Smooth muscle cell of the brain vasculature (primary cell): Measurements from ENCODE around the gene PKD1.

Source experiments
- DNase-seq: peaks from one replicate; pipeline ENCODE4 v3.0.0-alpha.2; 2012; ENCODE audit warnings: low read depth, low spot score

Gene PKD1

GRCh38 chr16:2135770-2136490 lies at the start of gene PKD1:
PKD1 (minus strand) TSS chr16:2135898; CDS start chr16:2135689, 209 bp downstream.
- DNase-seq = peak; percentile 86

GRCh38 chr16:2184962-2185361 lies 49.3 kb upstream of the PKD1 start:
- DNase-seq = no peak

- no peak for DNase-seq
Measured at GRCh38 chr16:2184346-2184745, 48.6 kb upstream of the PKD1 start.

GRCh38 chr16:2183671-2184070 lies 48.0 kb upstream of the PKD1 start:
- DNase-seq = no peak

- DNase-seq = no peak
Measured at GRCh38 chr16:2181952-2182351, 46.3 kb upstream of the PKD1 start.

GRCh38 chr16:2180962-2181923 lies 45.5 kb upstream of the PKD1 start:
- DNase-seq = no peak

GRCh38 chr16:2180461-2180860 lies 44.8 kb upstream of the PKD1 start:
- no peak for DNase-seq

GRCh38 chr16:2179576-2179975 lies 43.9 kb upstream of the PKD1 start:
- DNase-seq = no peak

GRCh38 chr16:2179107-2179501 lies 43.4 kb upstream of the PKD1 start:
- DNase-seq = no peak

- DNase-seq = no peak
Measured at GRCh38 chr16:2178321-2179106, 42.8 kb upstream of the PKD1 start.

GRCh38 chr16:2177561-2177960 lies 41.9 kb upstream of the PKD1 start:
- DNase-seq = no peak

- DNase-seq = no peak
Measured at GRCh38 chr16:2177101-2177500, 41.4 kb upstream of the PKD1 start.

GRCh38 chr16:2176047-2176446 lies 40.3 kb upstream of the PKD1 start:
- DNase-seq = no peak

- DNase-seq = no peak
Measured at GRCh38 chr16:2175454-2175853, 39.8 kb upstream of the PKD1 start.

- no peak for DNase-seq
Measured at GRCh38 chr16:2174396-2175131, 38.9 kb upstream of the PKD1 start.

GRCh38 chr16:2173916-2174315 lies 38.2 kb upstream of the PKD1 start:
- no peak for DNase-seq

- DNase-seq = no peak
Measured at GRCh38 chr16:2173366-2173765, 37.7 kb upstream of the PKD1 start.

- DNase-seq = no peak
Measured at GRCh38 chr16:2172688-2173335, 37.1 kb upstream of the PKD1 start.

- DNase-seq = no peak
Measured at GRCh38 chr16:2171601-2172178, 36.0 kb upstream of the PKD1 start.
